Activated CD8-positive, alpha-beta memory T cell treated with anti-CD3 and anti-CD28 coated beads, Interleukin-2, amount 10 ng/mL, durations not matched to agents 7 days and 5 days (primary cell): ENCODE measurements around the gene IMPA2. TPM values are rescaled to one million over a fixed set of nuclear protein-coding genes. Genes with fewer than 3 reads are reported as not detected.
A peak's percentile ranks its signal among the peaks of the same experiment; 100 is the strongest.
"Not testable (repeated sequence)": the region's sequence is repeated elsewhere in the genome, so short reads cannot be mapped to it uniquely, and the experiment has no call there.

Experiments used
- ATAC-seq: fragments of 150-1000 bp; cut with Tn5 transposase; one replicate; pipeline ENCODE4 v1.10.0; 2021; ENCODE audit warnings: moderate library complexity
- CTCF ChIA-PET: fragments of 350-600 bp; sonication (Branson Sonifier 250); formaldehyde crosslinking; loops from one replicate; lab custom pipeline; 2021; ENCODE audit warnings: antibody characterized with exemption; lab: Charles Lee
- DNase-seq: peaks from one replicate; pipeline ENCODE4 v3.0.0-alpha.2; 2020
- H3K27ac Mint-ChIP-seq: one replicate; pipeline ENCODE4 v1.8.0; 2021; ENCODE audit warnings: mild to moderate bottlenecking, mixed read lengths
- H3K27me3 Mint-ChIP-seq: one replicate; pipeline ENCODE4 v1.8.0; 2021; ENCODE audit warnings: mixed read lengths
- H3K36me3 Mint-ChIP-seq: one replicate; pipeline ENCODE4 v1.8.0; 2021; ENCODE audit warnings: mild to moderate bottlenecking, mixed read lengths
- H3K4me1 Mint-ChIP-seq: one replicate; pipeline ENCODE4 v1.8.0; 2021; ENCODE audit warnings: mixed read lengths
- H3K4me3 Mint-ChIP-seq: one replicate; pipeline ENCODE4 v1.8.0; 2021; ENCODE audit warnings: mild to moderate bottlenecking, moderate library complexity, mixed read lengths
- H3K9me3 Mint-ChIP-seq: one replicate; pipeline ENCODE4 v1.8.0; 2022; ENCODE audit warnings: low read depth, mixed read lengths
- total RNA-seq, 2 experiments: library from RNA; stranded (reverse); gene quantifications; one replicate each; pipeline ENCODE4 v1.2.3, GENCODE V29; 2021

Gene IMPA2
- total RNA-seq, 2 experiments from 2014 or later: 14.1 to 19.1 TPM

- ATAC-seq: no peak
- Mint-ChIP-seq H3K4me3 (no peak overlapping the region), H3K9me3 (no peaks in the 10 kb centered on the region), H3K27me3 (peaks cover 5% of the 10 kb centered on the region), H3K4me1 (peaks cover 5% of the 10 kb centered on the region), H3K27ac (no peak overlapping the region), H3K36me3 (no peaks in the 10 kb centered on the region)
- DNase-seq: peak; percentile 33
- CTCF ChIA-PET: interaction anchor here (9.9 kb wide), 1 partner anchor 94 kb away, joined by 120 read pairs; no protein-coding TSS in a partner anchor
Measured at GRCh38 chr18:12032786-12033642, 51.7 kb downstream of the IMPA2 start.

- no peak for ATAC-seq
- peaks cover 8% of the 10 kb centered on the region for H3K27me3 Mint-ChIP-seq
- H3K4me3 Mint-ChIP-seq: no peak overlapping the region
- peaks cover 5% of the 10 kb centered on the region for H3K4me1 Mint-ChIP-seq
- H3K27ac Mint-ChIP-seq: no peak overlapping the region
- no peaks in the 10 kb centered on the region for H3K9me3 Mint-ChIP-seq
- peak; percentile 23 for DNase-seq
- no peaks in the 10 kb centered on the region for H3K36me3 Mint-ChIP-seq
- CTCF ChIA-PET: interaction anchor here (9.9 kb wide), 1 partner anchor 95 kb away, joined by 120 read pairs; no protein-coding TSS in a partner anchor
Measured at GRCh38 chr18:12033643-12034025, 52.3 kb downstream of the IMPA2 start.

- Mint-ChIP-seq H3K36me3 (no peaks in the 10 kb centered on the region), H3K4me3 (no peak overlapping the region), H3K27me3 (peaks cover 8% of the 10 kb centered on the region), H3K27ac (no peak overlapping the region), H3K9me3 (no peaks in the 10 kb centered on the region), H3K4me1 (peaks cover 3% of the 10 kb centered on the region)
- CTCF ChIA-PET: interaction anchor here (9.9 kb wide), 1 partner anchor 96 kb away, joined by 120 read pairs; no protein-coding TSS in a partner anchor
- DNase-seq (no peak), ATAC-seq (no peak)
Measured at GRCh38 chr18:12034241-12035100, 53.2 kb downstream of the IMPA2 start.

GRCh38 chr18:12035481-12035880 is 54.2 kb downstream of the IMPA2 start:
- Mint-ChIP-seq H3K9me3 (no peaks in the 10 kb centered on the region), H3K36me3 (no peaks in the 10 kb centered on the region), H3K27me3 (peaks cover 16% of the 10 kb centered on the region), H3K4me1 (peaks cover 3% of the 10 kb centered on the region), H3K4me3 (no peak overlapping the region), H3K27ac (no peak overlapping the region)
- ATAC-seq (no peak), DNase-seq (no peak)
- CTCF ChIA-PET: interaction anchor here (9.9 kb wide), 1 partner anchor 97 kb away, joined by 120 read pairs; no protein-coding TSS in a partner anchor

- Mint-ChIP-seq H3K27ac (no peak overlapping the region), H3K27me3 (peaks cover 17% of the 10 kb centered on the region), H3K4me1 (peaks cover 3% of the 10 kb centered on the region)
Measured at GRCh38 chr18:12036201-12036751, 55.0 kb downstream of the IMPA2 start.

GRCh38 chr18:12038082-12038638 is 56.9 kb downstream of the IMPA2 start:
- CTCF ChIA-PET: interaction anchor here (0.7 to 9.9 kb wide), 25 partner anchors 8 to 382 kb away, joined by 3 to 120 read pairs (median 4); partner anchors contain the start of gene IMPA2
- no peaks in the 10 kb centered on the region for H3K9me3 Mint-ChIP-seq
- DNase-seq (no peak), ATAC-seq (peak; percentile 8)
- peak overlapping the region; percentile 45 for H3K4me3 Mint-ChIP-seq
- H3K27ac Mint-ChIP-seq: no peak overlapping the region
- H3K36me3 Mint-ChIP-seq: no peaks in the 10 kb centered on the region
- peaks cover 14% of the 10 kb centered on the region for H3K4me1 Mint-ChIP-seq
- peaks cover 17% of the 10 kb centered on the region for H3K27me3 Mint-ChIP-seq

More at GRCh38 chr18:12036201-12036751, 55.0 kb downstream of the IMPA2 start:
- DNase-seq (no peak), ATAC-seq (no peak)
- Mint-ChIP-seq H3K36me3 (no peaks in the 10 kb centered on the region), H3K4me3 (no peak overlapping the region), H3K9me3 (no peaks in the 10 kb centered on the region)
- CTCF ChIA-PET: interaction anchor here (1.1 to 9.9 kb wide), 3 partner anchors 22 to 97 kb away, joined by 3 to 120 read pairs (median 8); no protein-coding TSS in a partner anchor

- no peak overlapping the region for H3K27ac Mint-ChIP-seq
- ATAC-seq (peak; percentile 89), DNase-seq (peak; percentile 80)
- CTCF ChIA-PET: interaction anchor here (0.7 to 9.9 kb wide), 27 partner anchors 9 to 382 kb away, joined by 3 to 120 read pairs (median 4); partner anchors contain the start of gene IMPA2
- H3K27me3 Mint-ChIP-seq: peaks cover 21% of the 10 kb centered on the region
- peak overlapping the region; percentile 45 for H3K4me3 Mint-ChIP-seq
- H3K4me1 Mint-ChIP-seq: peaks cover 14% of the 10 kb centered on the region
- no peaks in the 10 kb centered on the region for H3K36me3 Mint-ChIP-seq
- H3K9me3 Mint-ChIP-seq: no peaks in the 10 kb centered on the region
Measured at GRCh38 chr18:12038639-12039539, 57.6 kb downstream of the IMPA2 start.

- not testable (repeated sequence) for ATAC-seq, H3K27ac Mint-ChIP-seq, DNase-seq, H3K4me3 Mint-ChIP-seq, H3K9me3 Mint-ChIP-seq, H3K36me3 Mint-ChIP-seq
- Mint-ChIP-seq H3K4me1 (peaks cover 14% of the 10 kb centered on the region), H3K27me3 (peaks cover 21% of the 10 kb centered on the region)
- CTCF ChIA-PET: interaction anchor here (1.0 to 9.9 kb wide), 13 partner anchors 9 to 383 kb away, joined by 3 to 120 read pairs (median 6); partner anchors contain the start of gene IMPA2
Measured at GRCh38 chr18:12039540-12039930, 58.2 kb downstream of the IMPA2 start.

GRCh38 chr18:12041561-12041960 is 60.3 kb downstream of the IMPA2 start:
- no peak for DNase-seq
- Mint-ChIP-seq H3K27ac (no peak overlapping the region), H3K36me3 (no peaks in the 10 kb centered on the region), H3K9me3 (no peaks in the 10 kb centered on the region), H3K27me3 (peaks cover 21% of the 10 kb centered on the region), H3K4me3 (no peak overlapping the region), H3K4me1 (peaks cover 12% of the 10 kb centered on the region)
- peak; percentile 20 for ATAC-seq
- CTCF ChIA-PET: interaction anchor here (9.9 kb wide), 1 partner anchor 103 kb away, joined by 120 read pairs; no protein-coding TSS in a partner anchor

- no peak overlapping the region for H3K4me3 Mint-ChIP-seq
- CTCF ChIA-PET: interaction anchor here (1.0 kb wide), 2 partner anchors 25 to 106 kb away, joined by 3 to 5 read pairs; no protein-coding TSS in a partner anchor
- DNase-seq (no peak), ATAC-seq (no peak)
- H3K36me3 Mint-ChIP-seq: no peaks in the 10 kb centered on the region
- H3K27me3 Mint-ChIP-seq: peaks cover 13% of the 10 kb centered on the region
- H3K27ac Mint-ChIP-seq: no peak overlapping the region
- H3K9me3 Mint-ChIP-seq: no peaks in the 10 kb centered on the region
- peaks cover 17% of the 10 kb centered on the region for H3K4me1 Mint-ChIP-seq
Measured at GRCh38 chr18:12043811-12044210, 62.5 kb downstream of the IMPA2 start.

GRCh38 chr18:12044591-12044990 is 63.3 kb downstream of the IMPA2 start:
- Mint-ChIP-seq H3K27ac (no peak overlapping the region), H3K4me1 (peaks cover 18% of the 10 kb centered on the region), H3K36me3 (no peaks in the 10 kb centered on the region), H3K4me3 (no peak overlapping the region), H3K9me3 (no peaks in the 10 kb centered on the region), H3K27me3 (peaks cover 19% of the 10 kb centered on the region)
- DNase-seq: no peak
- no peak for ATAC-seq
- CTCF ChIA-PET: no interaction called here
